NCI-H2107 treated with DMSO at 0.1 percent for 48 hours (cell line): ENCODE measurements around the gene XYLT1.

Experiments
- DNase-seq: peaks from one replicate; lab custom pipeline; 2025; ENCODE audit not compliant: unreplicated experiment; lab: John Stamatoyannopoulos, UW

XYLT1 gene

DNA sequence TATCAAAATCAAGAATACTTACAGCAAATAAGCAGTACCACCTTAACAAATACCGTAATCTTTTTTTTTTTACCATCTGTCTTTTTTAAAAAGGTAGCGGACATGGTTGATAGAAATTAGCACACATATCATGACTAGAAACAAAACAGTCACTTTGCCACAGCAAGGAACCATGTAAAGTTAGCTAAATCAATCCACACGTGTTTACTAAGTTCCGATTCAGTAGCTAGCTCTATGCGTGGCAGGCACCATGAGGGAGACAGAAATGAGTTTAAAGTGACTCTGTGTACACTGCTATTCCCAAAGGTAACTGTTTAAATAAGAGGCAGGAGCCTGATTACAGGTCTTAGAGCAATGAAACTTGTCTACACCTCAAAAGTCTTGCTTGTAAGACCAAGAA, 108.6 kb downstream of the XYLT1 start:
- no peak for DNase-seq

DNA sequence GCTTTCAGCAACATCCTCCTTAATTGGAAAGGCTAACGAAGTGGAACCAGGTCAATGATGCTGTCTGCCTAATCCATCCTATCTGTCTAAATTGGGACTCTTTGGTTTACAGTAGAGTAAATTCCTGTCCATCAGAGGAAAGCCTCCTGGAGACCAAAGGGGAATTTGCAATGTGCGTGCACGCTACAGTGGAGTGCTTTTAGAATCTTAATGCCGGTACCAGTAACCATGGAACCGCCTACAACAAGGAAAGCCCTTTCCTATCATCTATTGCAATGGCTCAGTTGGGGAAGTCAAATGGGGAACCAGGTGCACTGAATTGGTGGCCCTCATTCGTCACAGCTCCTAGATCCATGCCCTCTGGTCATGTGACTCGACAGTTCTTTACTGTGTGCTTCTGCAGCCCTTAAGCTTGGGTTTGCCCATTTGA, 110.1 kb downstream of the XYLT1 start:
- no peak for DNase-seq

DNA sequence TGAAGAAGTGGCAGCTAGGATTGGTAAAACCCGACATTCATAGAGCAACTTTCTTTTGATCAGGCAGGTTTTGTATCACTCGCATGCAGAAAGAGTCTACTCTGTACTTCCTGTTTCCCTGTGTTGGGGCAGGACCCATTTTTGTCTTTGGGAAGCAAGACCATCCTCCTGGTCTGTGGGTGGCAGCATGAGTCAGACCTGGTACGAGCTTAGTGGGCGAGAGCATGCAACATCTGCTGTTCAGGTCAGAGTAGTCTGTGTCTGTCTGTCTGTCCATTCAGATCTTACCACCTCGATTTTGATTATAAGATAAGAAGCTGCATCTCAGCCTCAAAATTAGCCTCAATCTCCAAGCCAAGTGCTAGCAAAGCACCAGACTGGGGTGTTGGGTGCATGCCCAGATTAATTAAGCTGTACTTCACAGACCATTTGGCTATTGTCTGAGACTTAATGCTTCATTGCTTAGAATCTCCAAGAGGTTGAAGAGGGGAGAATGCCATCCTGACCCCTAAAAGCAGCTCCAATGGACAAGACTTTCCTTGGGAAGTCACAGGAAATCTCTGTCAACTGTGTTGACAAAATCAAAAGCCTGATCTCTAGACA, 110.9 kb downstream of the XYLT1 start:
- DNase-seq, result no peak

GRCh38 chr16:17358846-17359245, 111.9 kb downstream of the XYLT1 start:
- no peak for DNase-seq

GRCh38 chr16:17358355-17358754, 112.4 kb downstream of the XYLT1 start:
- DNase-seq, result no peak

- no peak for DNase-seq
Measured at GRCh38 chr16:17357307-17358062, 113.3 kb downstream of the XYLT1 start.

GRCh38 chr16:17356243-17356933, 114.4 kb downstream of the XYLT1 start:
- DNase-seq, result no peak

- DNase-seq, result no peak
Measured at GRCh38 chr16:17354685-17355084, 116.1 kb downstream of the XYLT1 start.

- DNase-seq, result no peak
Measured at GRCh38 chr16:17354141-17354601, 116.6 kb downstream of the XYLT1 start.

DNA sequence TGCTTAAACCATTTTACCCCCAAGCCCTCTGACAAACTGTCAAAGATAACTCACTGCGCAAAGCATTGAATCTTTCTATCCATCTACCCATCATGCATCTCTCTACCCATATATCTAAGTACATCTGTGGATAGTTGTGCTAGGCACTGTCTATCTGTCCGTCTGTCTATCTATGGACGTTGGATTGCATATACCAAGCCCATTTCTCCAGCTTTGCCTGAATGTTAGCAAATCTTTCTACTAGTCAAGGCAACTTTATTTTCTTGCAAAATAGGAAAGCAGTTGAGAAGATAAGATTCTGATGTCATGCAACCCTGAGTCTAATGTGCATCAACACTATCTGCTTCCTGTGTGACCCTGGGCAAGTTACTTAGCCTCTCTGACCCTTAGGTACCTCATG, 117.2 kb downstream of the XYLT1 start:
- no peak for DNase-seq

- DNase-seq, result no peak
Measured at GRCh38 chr16:17351441-17352035, 119.2 kb downstream of the XYLT1 start.

DNA sequence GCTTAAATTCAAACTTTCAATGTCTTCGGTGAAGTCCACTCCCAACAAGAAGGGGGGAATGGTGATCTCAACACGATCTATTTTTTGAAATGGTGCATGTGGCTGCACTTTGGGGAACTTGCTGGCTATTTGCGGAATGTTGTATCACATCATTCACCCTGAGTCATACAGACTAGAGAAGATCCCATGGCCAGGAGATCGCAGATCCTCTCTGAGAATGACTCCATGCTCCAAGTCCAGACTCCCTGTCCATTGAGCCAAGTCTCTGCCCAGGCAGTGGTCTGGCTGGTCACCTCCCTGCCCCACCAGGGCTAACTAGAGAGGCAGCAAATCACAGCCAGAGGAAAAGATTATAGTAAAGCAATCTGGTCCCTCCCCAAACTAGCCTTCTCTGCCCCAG, 120.6 kb downstream of the XYLT1 start:
- DNase-seq, result no peak

GRCh38 chr16:17348826-17349225, 121.9 kb downstream of the XYLT1 start:
- no peak for DNase-seq

- no peak for DNase-seq
Measured at GRCh38 chr16:17348042-17348783, 122.5 kb downstream of the XYLT1 start.

GRCh38 chr16:17347624-17348023, 123.1 kb downstream of the XYLT1 start:
- no peak for DNase-seq

DNA sequence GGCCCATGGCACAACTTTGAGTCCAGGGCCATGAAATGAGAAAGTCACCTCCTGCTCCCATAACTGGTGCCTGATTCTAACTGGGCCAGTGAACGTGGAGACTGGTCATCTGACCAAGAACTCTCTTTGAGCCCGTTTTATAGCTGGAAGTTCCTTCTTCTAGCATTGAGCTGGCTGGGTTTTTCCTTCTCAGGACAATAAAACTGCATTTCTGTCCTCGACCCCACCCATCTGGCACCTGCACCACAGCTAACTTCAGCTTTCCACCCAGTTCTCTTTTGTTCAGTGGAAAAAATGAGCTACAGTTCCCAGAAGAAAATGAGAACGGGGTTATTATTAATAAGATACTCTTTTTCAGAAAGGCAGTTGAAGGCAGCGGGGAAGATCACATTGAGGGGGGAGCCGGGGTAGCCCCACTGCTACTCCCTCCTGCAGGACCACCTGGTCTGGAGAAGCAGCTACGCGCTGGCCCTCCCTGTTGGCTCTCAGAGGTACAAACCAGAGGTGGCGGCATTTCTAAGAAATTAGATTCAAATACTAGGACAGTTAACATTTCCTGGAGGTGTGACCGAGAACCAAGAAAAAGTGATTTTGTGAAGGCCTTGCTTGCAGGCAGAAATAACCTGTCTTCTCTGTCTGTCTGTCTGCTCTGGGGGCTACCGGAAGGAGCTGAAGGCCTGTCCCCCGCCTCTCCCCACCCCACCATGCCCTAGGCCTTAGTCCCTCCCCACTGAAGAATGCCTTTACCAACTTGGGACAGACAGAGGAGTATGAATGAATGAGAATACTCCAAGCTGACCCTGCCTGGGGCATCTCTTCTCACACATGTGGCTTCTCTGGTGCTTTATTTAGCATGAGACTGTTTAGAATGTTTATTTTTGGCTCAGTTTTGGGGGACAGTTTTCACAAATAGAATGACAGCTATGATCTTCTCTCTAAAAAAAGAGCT, 123.9 kb downstream of the XYLT1 start:
- DNase-seq, result no peak

DNA sequence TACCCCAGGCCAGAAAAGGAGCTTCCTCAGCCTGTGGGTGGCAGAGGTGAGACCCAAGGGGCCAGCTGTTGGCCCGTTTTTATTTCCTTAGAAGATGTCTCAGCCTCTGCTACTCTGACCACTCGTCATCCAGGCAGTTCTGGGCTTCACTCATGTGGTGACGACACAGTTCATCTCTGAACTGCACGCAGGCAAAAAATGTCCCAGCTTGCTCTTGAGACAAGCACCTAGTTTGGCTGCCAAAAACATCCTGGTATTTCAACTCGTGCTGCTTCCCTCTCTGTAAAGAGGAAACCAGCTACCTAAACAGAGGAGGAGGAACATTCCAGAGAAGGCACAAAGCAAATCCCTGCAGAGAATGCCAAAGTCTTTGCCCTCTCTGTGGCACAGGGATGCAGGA, 125.7 kb downstream of the XYLT1 start:
- DNase-seq, result no peak

GRCh38 chr16:17343728-17344127, 127.0 kb downstream of the XYLT1 start:
- DNase-seq, result no peak

DNA sequence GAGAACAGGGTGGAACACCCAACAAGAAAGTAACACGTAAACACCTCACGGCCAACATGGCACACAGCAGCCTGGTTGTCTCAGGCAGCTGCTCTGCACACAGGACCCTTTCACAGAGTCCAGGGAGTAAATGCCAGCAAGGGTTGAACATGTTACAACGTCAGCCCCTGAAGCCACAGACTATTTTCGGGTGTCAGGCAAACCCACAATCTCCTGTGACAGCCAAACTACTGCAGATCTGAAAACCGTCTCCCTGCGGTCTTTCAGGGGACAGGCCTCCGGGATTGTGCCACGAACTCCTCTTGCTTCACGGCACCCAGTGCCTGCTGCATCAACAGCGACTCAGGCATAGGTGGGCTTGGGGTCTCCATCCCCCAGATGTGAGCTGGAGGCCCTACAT, 127.7 kb downstream of the XYLT1 start:
- no peak for DNase-seq

- no peak for DNase-seq
Measured at GRCh38 chr16:17342031-17342430, 128.7 kb downstream of the XYLT1 start.
